Breast epithelium (tissue), 4 donors: ENCODE results near the gene ABR. TPM values are rescaled to one million over a fixed set of nuclear protein-coding genes. Genes with fewer than 3 reads are reported as not detected.
"Not testable (repeated sequence)": the region's sequence is repeated elsewhere in the genome, so short reads cannot be mapped to it uniquely, and the experiment has no call there.

Source experiments
- DNase-seq, 2 donors: peaks; one replicate each; pipeline ENCODE4 v3.0.0-alpha.2; 2019; ENCODE audit warnings: low spot score in 2 of 2
- H3K27ac ChIP-seq, 2 donors: fragments of 200-600 bp; sonication (generic) in 1 of 2; one replicate each; pipeline ENCODE4 v1.5.1; 2016 to 2019; ENCODE audit warnings: mild to moderate bottlenecking in 1 of 2
- H3K27me3 ChIP-seq, 2 donors: fragments of 200-600 bp; sonication (generic) in 1 of 2; one replicate each; pipeline versions ENCODE4 v1.5.1 to v1.6.0; 2017 to 2019; ENCODE audit warnings: control low read depth in 1 of 2, mild to moderate bottlenecking in 1 of 2
- H3K36me3 ChIP-seq: fragments of 200-600 bp; one replicate; pipeline ENCODE4 v1.5.1; 2019
- H3K4me1 ChIP-seq, 2 donors: fragments of 200-600 bp; sonication (generic); one replicate each; pipeline ENCODE4 v1.5.1; 2016 to 2019; ENCODE audit warnings: control low read depth in 1 of 2
- H3K4me3 ChIP-seq, 3 donors: fragments of 200-600 bp; sonication (generic); 1 replicate in 2 of 3; 2 replicates in 1 of 3; pipeline ENCODE4 v1.5.1; 2016 to 2019; ENCODE audit warnings: mild to moderate bottlenecking in 3 of 3, moderate library complexity in 2 of 3
- H3K9me3 ChIP-seq, 2 donors: fragments of 200-600 bp; sonication (generic) in 1 of 2; one replicate each; pipeline ENCODE4 v1.5.1; 2016 to 2019; ENCODE audit warnings: control low read depth in 1 of 2
- CTCF ChIP-seq, 3 donors: fragments of 450-650 bp; IDR thresholded peaks; one replicate each; pipeline ENCODE4 v1.5.1; 2016 to 2017; ENCODE audit warnings: antibody characterized with exemption in 3 of 3, mild to moderate bottlenecking in 3 of 3, moderate library complexity in 3 of 3
- POLR2A ChIP-seq: fragments of 450-650 bp; IDR thresholded peaks from one replicate; pipeline ENCODE4 v1.6.1; 2016; ENCODE audit warnings: antibody characterized with exemption, mild to moderate bottlenecking, moderate library complexity
- POLR2AphosphoS5 ChIP-seq, 3 donors: sonication (generic); formaldehyde crosslinking; IDR thresholded peaks; one replicate each; pipeline ENCODE4 v1.6.1; 2017; ENCODE audit warnings: antibody characterized with exemption in 3 of 3
- intact Hi-C: fragments of 100-400 bp; cut with DNase I; formaldehyde crosslinking; loops from one replicate; pipeline ENCODE4 v1.15.1; 2023; ENCODE audit warnings: low total_unique reads
- total RNA-seq, 3 donors: library from RNA; depleted of rRNA; stranded (reverse); fragments of >200 nt; gene quantifications; one replicate each; pipeline ENCODE4 v1.1.0, GENCODE V29; 2016

ABR gene
- total RNA-seq, 3 donors from 2014 or later, result 63.5 to 77.0 (median 75.0) TPM

GRCh38 chr17:1001640-1002411 lies 178.0 kb downstream of the ABR start:
- Histone ChIP-seq H3K4me1 (peaks cover 10 to 33% of the 10 kb centered on the region in 2 donors), H3K4me3 (no peak overlapping the region), H3K36me3 (no peaks in the 10 kb centered on the region), H3K27me3 (no peaks in the 10 kb centered on the region), H3K27ac (peak overlapping the region; percentile 46 to 77), H3K9me3 (no peaks in the 10 kb centered on the region)
- no peak for TF ChIP-seq POLR2A
- no peak for TF ChIP-seq POLR2AphosphoS5 (IDR thresholded peaks at IDR 0.05)
- no peak for TF ChIP-seq CTCF (IDR thresholded peaks at IDR 0.05)
- intact Hi-C loops, result no loop called here
- DNase-seq, result no peak

- no peaks in the 10 kb centered on the region for H3K9me3 ChIP-seq
- intact Hi-C loops, result no loop called here
- TF ChIP-seq POLR2AphosphoS5 (IDR thresholded peaks at IDR 0.05), result no peak
- no peak overlapping the region for H3K4me3 ChIP-seq
- H3K4me1 ChIP-seq, result peaks cover 4 to 27% of the 10 kb centered on the region in 2 donors
- peak overlapping the region; percentile 46 to 77 for H3K27ac ChIP-seq
- H3K27me3 ChIP-seq, result no peaks in the 10 kb centered on the region
- no peaks in the 10 kb centered on the region for H3K36me3 ChIP-seq
- DNase-seq, result peak in 1 of 2 donors; percentile 47
Observed at GRCh38 chr17:1000597-1001461, 179.0 kb downstream of the ABR start.

GRCh38 chr17:998111-998510 lies 181.7 kb downstream of the ABR start:
- H3K4me1 ChIP-seq, result peaks cover 4 to 16% of the 10 kb centered on the region in 2 donors
- H3K36me3 ChIP-seq, result no peaks in the 10 kb centered on the region
- TF ChIP-seq CTCF (IDR thresholded peaks at IDR 0.05) (no peak), POLR2A (no peak), POLR2AphosphoS5 (IDR thresholded peaks at IDR 0.05) (no peak)
- DNase-seq, result no peak
- H3K27me3 ChIP-seq, result no peaks in the 10 kb centered on the region
- peak overlapping the region in 1 of 2 donors; percentile 1 for H3K27ac ChIP-seq
- H3K9me3 ChIP-seq, result no peaks in the 10 kb centered on the region
- intact Hi-C loops, result no loop called here
- H3K4me3 ChIP-seq, result peak overlapping the region in 2 of 3 donors; percentile 95 to 98

GRCh38 chr17:996554-997344 lies 183.0 kb downstream of the ABR start, which contains the start of gene TIMM22:
Gene TIMM22 (plus strand): TSS chr17:997129. CDS start chr17:997143, 14 bp downstream.
- no peaks in the 10 kb centered on the region for H3K9me3 ChIP-seq
- no peaks in the 10 kb centered on the region for H3K27me3 ChIP-seq
- H3K36me3 ChIP-seq, result no peaks in the 10 kb centered on the region
- peaks cover 4 to 15% of the 10 kb centered on the region in 2 donors for H3K4me1 ChIP-seq
- no peak for TF ChIP-seq POLR2A
- peak; percentile 71 to 91 (median 89) for TF ChIP-seq POLR2AphosphoS5 (IDR thresholded peaks at IDR 0.05)
- TF ChIP-seq CTCF (IDR thresholded peaks at IDR 0.05), result peak; percentile 77 to 95 (median 92)
- H3K27ac ChIP-seq, result peak within 1 kb of the TSS; percentile 88 to 90
- intact Hi-C loops, result no loop called here
- peak within 1 kb of the TSS; percentile 73 to 98 (median 95) for H3K4me3 ChIP-seq
- peak; percentile 87 for DNase-seq

- H3K27ac ChIP-seq, H3K4me3 ChIP-seq, DNase-seq, H3K9me3 ChIP-seq, H3K36me3 ChIP-seq, intact Hi-C loops, H3K27me3 ChIP-seq: not testable (repeated sequence)
- H3K4me1 ChIP-seq, result peaks cover 4 to 12% of the 10 kb centered on the region in 2 donors
Observed at GRCh38 chr17:995324-995723, 184.5 kb downstream of the ABR start.
